ENCODE measurements around the gene SHISA8.

DNA sequence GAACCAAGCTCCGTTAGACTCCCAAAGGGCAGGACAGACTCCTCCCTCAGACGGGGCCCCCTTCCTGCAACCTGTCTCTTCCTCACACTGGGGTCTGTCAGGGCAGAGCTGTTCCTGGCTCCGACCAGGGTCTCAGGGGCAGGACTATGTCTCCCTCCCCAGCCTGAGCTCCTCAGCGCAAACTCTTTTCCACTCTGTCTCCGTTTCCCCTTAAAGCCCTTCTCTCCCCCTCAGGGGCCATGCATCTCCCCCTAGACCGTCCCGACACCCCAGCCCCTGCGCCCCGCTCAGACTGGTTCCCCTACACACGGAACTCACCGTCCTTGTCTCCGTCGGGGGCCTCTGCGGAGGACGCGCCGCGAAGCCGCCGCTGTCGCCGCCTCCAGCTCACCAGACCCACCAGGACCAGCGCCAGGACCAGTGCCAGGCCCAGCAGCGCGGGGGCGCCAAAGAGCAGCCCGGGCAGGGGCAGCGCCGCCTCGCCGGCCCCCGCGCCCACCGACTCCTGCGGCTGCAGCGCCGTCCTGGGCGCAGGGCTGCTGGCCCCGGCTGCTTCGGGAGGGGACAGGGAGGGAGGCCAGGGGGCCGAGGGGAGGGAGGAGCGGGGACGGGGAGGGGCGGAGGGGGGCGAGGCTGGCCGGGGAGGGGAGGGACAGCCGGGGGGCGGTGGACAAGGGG lies 11.0 kb upstream of the SHISA8 start:
- TF ChIP-seq, protein P1, sequence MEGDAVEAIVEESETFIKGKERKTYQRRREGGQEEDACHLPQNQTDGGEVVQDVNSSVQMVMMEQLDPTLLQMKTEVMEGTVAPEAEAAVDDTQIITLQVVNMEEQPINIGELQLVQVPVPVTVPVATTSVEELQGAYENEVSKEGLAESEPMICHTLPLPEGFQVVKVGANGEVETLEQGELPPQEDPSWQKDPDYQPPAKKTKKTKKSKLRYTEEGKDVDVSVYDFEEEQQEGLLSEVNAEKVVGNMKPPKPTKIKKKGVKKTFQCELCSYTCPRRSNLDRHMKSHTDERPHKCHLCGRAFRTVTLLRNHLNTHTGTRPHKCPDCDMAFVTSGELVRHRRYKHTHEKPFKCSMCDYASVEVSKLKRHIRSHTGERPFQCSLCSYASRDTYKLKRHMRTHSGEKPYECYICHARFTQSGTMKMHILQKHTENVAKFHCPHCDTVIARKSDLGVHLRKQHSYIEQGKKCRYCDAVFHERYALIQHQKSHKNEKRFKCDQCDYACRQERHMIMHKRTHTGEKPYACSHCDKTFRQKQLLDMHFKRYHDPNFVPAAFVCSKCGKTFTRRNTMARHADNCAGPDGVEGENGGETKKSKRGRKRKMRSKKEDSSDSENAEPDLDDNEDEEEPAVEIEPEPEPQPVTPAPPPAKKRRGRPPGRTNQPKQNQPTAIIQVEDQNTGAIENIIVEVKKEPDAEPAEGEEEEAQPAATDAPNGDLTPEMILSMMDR (conservative IDR thresholded peaks at IDR 0.05; ENCODE audit: low read length): peak; percentile 82
- no peak for TF ChIP-seq EZH2phosphoT487 (IDR thresholded peaks at IDR 0.05; ENCODE audit: borderline replicate concordance, low read depth, low read length)
